WERI-Rb-1 (cell line): ENCODE data around the gene SUN2.
A peak's percentile ranks its signal among the peaks of the same experiment; 100 is the strongest.

Source experiments
- DNase-seq: peaks from one replicate; pipeline ENCODE4 v3.0.0-alpha.2; 2020
- H3K27ac ChIP-seq: fragments of 250-450 bp; sonication (Bioruptor Pico); 2 replicates; pipeline ENCODE4 v1.5.1; 2020; ENCODE audit warnings: mild to moderate bottlenecking, moderate library complexity
- H3K27me3 ChIP-seq: fragments of 250-450 bp; sonication (Bioruptor Pico); 2 replicates; pipeline ENCODE4 v1.5.1; 2021; ENCODE audit warnings: mild to moderate bottlenecking, low read depth, moderate library complexity; ENCODE audit not compliant: insufficient read depth, severe bottlenecking
- H3K36me3 ChIP-seq: fragments of 250-450 bp; sonication (Bioruptor Pico); 2 replicates; pipeline ENCODE4 v1.5.1; 2020; ENCODE audit warnings: mild to moderate bottlenecking, moderate library complexity
- H3K4me3 ChIP-seq: 2 replicates; pipeline ENCODE4 v1.5.1; 2011; ENCODE audit warnings: low read depth, mild to moderate bottlenecking, control low read depth, low read length
- H3K9me3 ChIP-seq: fragments of 250-450 bp; sonication (Bioruptor Pico); 2 replicates; pipeline ENCODE4 v1.5.1; 2021; ENCODE audit warnings: mild to moderate bottlenecking, moderate library complexity; ENCODE audit not compliant: severe bottlenecking
- CTCF ChIP-seq: IDR thresholded peaks from 2 replicates; pipeline ENCODE4 v1.5.1; 2011; ENCODE audit warnings: low read depth, mild to moderate bottlenecking, control low read depth, inconsistent platforms, low read length

The SUN2 gene

GRCh38 chr22:38710866-38711265 lies 44.9 kb downstream of the SUN2 start:
- no peak overlapping the region for H3K27ac ChIP-seq
- H3K27me3 ChIP-seq = no peaks in the 10 kb centered on the region
- no peak for DNase-seq
- H3K36me3 ChIP-seq = peaks cover 80% of the 10 kb centered on the region
- no peak overlapping the region for H3K4me3 ChIP-seq
- H3K9me3 ChIP-seq = no peaks in the 10 kb centered on the region
- TF ChIP-seq CTCF = no peak

- DNase-seq = no peak
- Histone ChIP-seq H3K27ac (no peak overlapping the region), H3K4me3 (no peak overlapping the region), H3K36me3 (peaks cover 75% of the 10 kb centered on the region), H3K9me3 (no peaks in the 10 kb centered on the region), H3K27me3 (no peaks in the 10 kb centered on the region)
- no peak for TF ChIP-seq CTCF
These were observed 45.4 kb downstream of the SUN2 start for GRCh38 chr22:38710351-38710750.

GRCh38 chr22:38709306-38709705 lies 46.5 kb downstream of the SUN2 start:
- peaks cover 66% of the 10 kb centered on the region for H3K36me3 ChIP-seq
- no peak overlapping the region for H3K27ac ChIP-seq
- H3K9me3 ChIP-seq = no peaks in the 10 kb centered on the region
- no peak for DNase-seq
- no peaks in the 10 kb centered on the region for H3K27me3 ChIP-seq
- H3K4me3 ChIP-seq = no peak overlapping the region
- no peak for TF ChIP-seq CTCF

- no peaks in the 10 kb centered on the region for H3K27me3 ChIP-seq
- TF ChIP-seq CTCF = no peak
- H3K27ac ChIP-seq = no peak overlapping the region
- H3K4me3 ChIP-seq = no peak overlapping the region
- DNase-seq = no peak
- H3K9me3 ChIP-seq = no peaks in the 10 kb centered on the region
- peaks cover 58% of the 10 kb centered on the region for H3K36me3 ChIP-seq
These were observed 47.8 kb downstream of the SUN2 start for GRCh38 chr22:38707984-38708383.

GRCh38 chr22:38707346-38707745 lies 48.5 kb downstream of the SUN2 start:
- Histone ChIP-seq H3K36me3 (peaks cover 52% of the 10 kb centered on the region), H3K27ac (no peak overlapping the region), H3K4me3 (peak overlapping the region; percentile 81), H3K27me3 (no peaks in the 10 kb centered on the region), H3K9me3 (no peaks in the 10 kb centered on the region)
- DNase-seq = no peak
- TF ChIP-seq CTCF = no peak

GRCh38 chr22:38706901-38707195 lies 49.0 kb downstream of the SUN2 start:
- Histone ChIP-seq H3K4me3 (peak overlapping the region; percentile 81), H3K27me3 (no peaks in the 10 kb centered on the region), H3K9me3 (no peaks in the 10 kb centered on the region), H3K27ac (peak overlapping the region; percentile 94), H3K36me3 (peaks cover 47% of the 10 kb centered on the region)
- DNase-seq = no peak
- TF ChIP-seq CTCF = no peak
